ENCODE data around the gene DPPA2.

The DPPA2 gene

DNA sequence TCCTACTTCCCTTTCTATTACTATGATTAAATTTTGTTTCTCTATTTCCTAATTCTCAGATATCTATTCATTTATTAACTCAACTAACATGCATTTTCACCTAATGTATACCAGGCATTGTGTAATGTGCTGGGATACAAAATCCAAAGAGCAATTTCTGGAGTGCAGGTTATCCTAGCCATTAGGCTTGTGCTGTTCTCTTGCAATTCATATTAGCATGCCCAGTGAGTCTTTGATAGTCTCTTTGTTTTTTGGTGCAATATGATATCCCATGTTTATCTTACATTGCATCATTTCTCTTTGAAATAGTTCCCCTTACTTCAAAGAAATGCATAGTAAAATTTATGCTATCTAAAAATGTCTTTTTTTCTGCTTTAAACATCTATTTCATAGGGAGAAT lies 34.9 kb upstream of the DPPA2 start:
- no peak for DNase-seq
- Histone ChIP-seq H2BK12ac (ENCODE audit: low read length in 2 of 2) (no peak overlapping the region), H2AFZ (ENCODE audit: low read depth, low read length) (no peak overlapping the region)

DNA sequence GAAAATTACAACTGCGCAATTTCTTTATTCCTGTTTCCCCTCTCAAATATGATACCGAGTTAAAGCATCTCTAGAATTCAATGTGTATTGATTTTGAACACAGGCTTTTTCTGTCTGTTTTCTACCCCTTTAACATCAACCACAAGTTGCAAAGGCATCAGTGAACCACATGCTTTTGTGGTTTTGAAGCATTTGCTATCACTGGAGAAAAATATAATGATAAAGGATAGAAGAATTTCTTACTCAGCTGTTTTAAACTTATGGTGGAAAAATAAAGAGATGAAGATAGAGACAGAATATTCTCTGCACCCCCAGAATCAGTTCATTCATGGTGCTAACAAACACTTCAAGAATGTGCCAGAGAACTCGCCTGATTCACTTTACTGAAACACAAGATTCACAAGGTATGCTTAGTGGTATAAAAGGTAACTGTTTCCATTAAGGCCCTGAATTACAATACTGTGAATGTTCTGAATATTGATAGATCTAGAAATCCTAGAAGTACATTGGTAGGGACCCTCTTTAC lies 30.5 kb upstream of the DPPA2 start:
- no peak overlapping the region for H3K18ac ChIP-seq (ENCODE audit: low read depth in 1 of 2, low read length in 2 of 2)
- H3K79me1 ChIP-seq (replicated peaks; ENCODE audit: low read length, poor library complexity, severe bottlenecking): no peaks in the 10 kb centered on the region
- H3K4me2 ChIP-seq (ENCODE audit: low read length, poor library complexity, severe bottlenecking): no peak overlapping the region
- peak overlapping the region; percentile 78 for H3K27ac ChIP-seq (ENCODE audit: low read length, poor library complexity, severe bottlenecking)
- no peak overlapping the region for H3K4me3 ChIP-seq (ENCODE audit: insufficient read depth in 1 of 2, low read depth in 1 of 2, low read length in 2 of 2)
- H3K9ac ChIP-seq (ENCODE audit: low read length): no peak overlapping the region
- H4K91ac ChIP-seq (ENCODE audit: low read length): no peak overlapping the region
- no CpG with 5 or more reads among the region's 3 CpGs for WGBS
- H2AFZ ChIP-seq (ENCODE audit: low read depth, low read length): no peak overlapping the region
- no peak overlapping the region for H2BK15ac ChIP-seq (ENCODE audit: low read depth, poor library complexity, severe bottlenecking)
- no peak overlapping the region for H3K14ac ChIP-seq (ENCODE audit: low read length in 2 of 2)
- H3K36me3 ChIP-seq (ENCODE audit: control insufficient read depth in 1 of 2, insufficient read depth in 2 of 2, low read depth in 1 of 2, low read length in 2 of 2): no peaks in the 10 kb centered on the region
- no peak overlapping the region for H3K23ac ChIP-seq (ENCODE audit: low read length in 2 of 2)
- no peaks in the 10 kb centered on the region for H3K9me3 ChIP-seq (ENCODE audit: control insufficient read depth, low read length)
- no peak overlapping the region for H2BK120ac ChIP-seq (ENCODE audit: low read depth, low read length)
- no peak for DNase-seq
- no peak overlapping the region for H2BK12ac ChIP-seq (ENCODE audit: low read length in 2 of 2)
- no peaks in the 10 kb centered on the region for H3K27me3 ChIP-seq (ENCODE audit: control insufficient read depth in 1 of 2, insufficient read depth in 1 of 2, low read length in 2 of 2)
- no peak overlapping the region for H2BK5ac ChIP-seq (ENCODE audit: low read depth, low read length, poor library complexity, severe bottlenecking)
- no peak overlapping the region for H3K4ac ChIP-seq (ENCODE audit: low read depth in 1 of 2, low read length in 2 of 2)
- H2AK5ac ChIP-seq (ENCODE audit: low read length, severe bottlenecking): no peak overlapping the region
- peaks cover 5% of the 10 kb centered on the region for H3K4me1 ChIP-seq (ENCODE audit: control insufficient read depth, insufficient read depth, low read depth, low read length)
- no peak overlapping the region for H4K8ac ChIP-seq (ENCODE audit: low read length)

More for the DNA sequence above, 34.9 kb upstream of the DPPA2 start:
- Histone ChIP-seq H3K4ac (ENCODE audit: low read depth in 1 of 2, low read length in 2 of 2) (no peak overlapping the region), H3K27me3 (ENCODE audit: control insufficient read depth in 1 of 2, insufficient read depth in 1 of 2, low read length in 2 of 2) (no peaks in the 10 kb centered on the region), H3K4me1 (ENCODE audit: control insufficient read depth, insufficient read depth, low read depth, low read length) (peaks cover 3% of the 10 kb centered on the region), H3K4me2 (ENCODE audit: low read length, poor library complexity, severe bottlenecking) (no peak overlapping the region), H2BK120ac (ENCODE audit: low read depth, low read length) (no peak overlapping the region), H3K9me3 (ENCODE audit: control insufficient read depth, low read length) (no peaks in the 10 kb centered on the region), H4K91ac (ENCODE audit: low read length) (no peak overlapping the region), H3K23ac (ENCODE audit: low read length in 2 of 2) (no peak overlapping the region), H3K9ac (ENCODE audit: low read length) (no peak overlapping the region), H2BK5ac (ENCODE audit: low read depth, low read length, poor library complexity, severe bottlenecking) (no peak overlapping the region), H3K14ac (ENCODE audit: low read length in 2 of 2) (no peak overlapping the region), H3K27ac (ENCODE audit: low read length, poor library complexity, severe bottlenecking) (no peak overlapping the region), H2AK5ac (ENCODE audit: low read length, severe bottlenecking) (no peak overlapping the region), H4K8ac (ENCODE audit: low read length) (no peak overlapping the region), H3K18ac (ENCODE audit: low read depth in 1 of 2, low read length in 2 of 2) (no peak overlapping the region), H3K79me1 (replicated peaks; ENCODE audit: low read length, poor library complexity, severe bottlenecking) (no peaks in the 10 kb centered on the region), H2BK15ac (ENCODE audit: low read depth, poor library complexity, severe bottlenecking) (no peak overlapping the region), H3K4me3 (ENCODE audit: insufficient read depth in 1 of 2, low read depth in 1 of 2, low read length in 2 of 2) (no peak overlapping the region), H3K36me3 (ENCODE audit: control insufficient read depth in 1 of 2, insufficient read depth in 2 of 2, low read depth in 1 of 2, low read length in 2 of 2) (no peaks in the 10 kb centered on the region)

DNA sequence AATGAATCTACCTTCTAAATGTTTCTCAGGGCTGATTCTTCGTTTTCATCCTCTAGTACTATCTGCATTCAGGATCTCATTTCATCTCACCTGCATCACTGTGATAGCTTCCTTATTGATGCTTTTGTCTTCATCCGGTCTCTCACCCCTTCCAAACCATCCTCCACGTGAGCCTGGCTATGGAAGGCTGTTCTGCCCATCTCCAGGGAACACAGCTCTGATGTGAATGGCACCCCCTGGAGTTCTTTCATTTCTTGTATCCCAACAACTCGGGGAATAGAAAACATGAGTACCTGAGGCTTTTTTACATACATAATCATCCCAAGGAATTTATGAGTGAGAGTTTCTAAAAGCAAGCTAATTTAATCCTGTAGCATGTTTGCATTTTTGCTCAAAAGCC lies 29.8 kb upstream of the DPPA2 start:
- Histone ChIP-seq H2AK5ac (ENCODE audit: low read length, severe bottlenecking) (no peak overlapping the region), H2BK12ac (ENCODE audit: low read length in 2 of 2) (no peak overlapping the region), H4K91ac (ENCODE audit: low read length) (no peak overlapping the region), H2BK120ac (ENCODE audit: low read depth, low read length) (no peak overlapping the region), H3K79me1 (replicated peaks; ENCODE audit: low read length, poor library complexity, severe bottlenecking) (no peaks in the 10 kb centered on the region), H3K9ac (ENCODE audit: low read length) (no peak overlapping the region), H2BK5ac (ENCODE audit: low read depth, low read length, poor library complexity, severe bottlenecking) (no peak overlapping the region), H3K14ac (ENCODE audit: low read length in 2 of 2) (no peak overlapping the region), H3K4me1 (ENCODE audit: control insufficient read depth, insufficient read depth, low read depth, low read length) (peaks cover 5% of the 10 kb centered on the region), H4K8ac (ENCODE audit: low read length) (no peak overlapping the region), H3K27ac (ENCODE audit: low read length, poor library complexity, severe bottlenecking) (peak overlapping the region; percentile 52), H3K18ac (ENCODE audit: low read depth in 1 of 2, low read length in 2 of 2) (no peak overlapping the region), H3K23ac (ENCODE audit: low read length in 2 of 2) (no peak overlapping the region), H3K27me3 (ENCODE audit: control insufficient read depth in 1 of 2, insufficient read depth in 1 of 2, low read length in 2 of 2) (no peaks in the 10 kb centered on the region), H3K9me3 (ENCODE audit: control insufficient read depth, low read length) (no peaks in the 10 kb centered on the region), H3K4me2 (ENCODE audit: low read length, poor library complexity, severe bottlenecking) (no peak overlapping the region), H3K4ac (ENCODE audit: low read depth in 1 of 2, low read length in 2 of 2) (no peak overlapping the region), H2BK15ac (ENCODE audit: low read depth, poor library complexity, severe bottlenecking) (no peak overlapping the region), H2AFZ (ENCODE audit: low read depth, low read length) (no peak overlapping the region), H3K36me3 (ENCODE audit: control insufficient read depth in 1 of 2, insufficient read depth in 2 of 2, low read depth in 1 of 2, low read length in 2 of 2) (no peaks in the 10 kb centered on the region), H3K4me3 (ENCODE audit: insufficient read depth in 1 of 2, low read depth in 1 of 2, low read length in 2 of 2) (no peak overlapping the region)
- 75% methylated on average over 3 of the region's 4 CpGs for WGBS
- no peak for DNase-seq

DNA sequence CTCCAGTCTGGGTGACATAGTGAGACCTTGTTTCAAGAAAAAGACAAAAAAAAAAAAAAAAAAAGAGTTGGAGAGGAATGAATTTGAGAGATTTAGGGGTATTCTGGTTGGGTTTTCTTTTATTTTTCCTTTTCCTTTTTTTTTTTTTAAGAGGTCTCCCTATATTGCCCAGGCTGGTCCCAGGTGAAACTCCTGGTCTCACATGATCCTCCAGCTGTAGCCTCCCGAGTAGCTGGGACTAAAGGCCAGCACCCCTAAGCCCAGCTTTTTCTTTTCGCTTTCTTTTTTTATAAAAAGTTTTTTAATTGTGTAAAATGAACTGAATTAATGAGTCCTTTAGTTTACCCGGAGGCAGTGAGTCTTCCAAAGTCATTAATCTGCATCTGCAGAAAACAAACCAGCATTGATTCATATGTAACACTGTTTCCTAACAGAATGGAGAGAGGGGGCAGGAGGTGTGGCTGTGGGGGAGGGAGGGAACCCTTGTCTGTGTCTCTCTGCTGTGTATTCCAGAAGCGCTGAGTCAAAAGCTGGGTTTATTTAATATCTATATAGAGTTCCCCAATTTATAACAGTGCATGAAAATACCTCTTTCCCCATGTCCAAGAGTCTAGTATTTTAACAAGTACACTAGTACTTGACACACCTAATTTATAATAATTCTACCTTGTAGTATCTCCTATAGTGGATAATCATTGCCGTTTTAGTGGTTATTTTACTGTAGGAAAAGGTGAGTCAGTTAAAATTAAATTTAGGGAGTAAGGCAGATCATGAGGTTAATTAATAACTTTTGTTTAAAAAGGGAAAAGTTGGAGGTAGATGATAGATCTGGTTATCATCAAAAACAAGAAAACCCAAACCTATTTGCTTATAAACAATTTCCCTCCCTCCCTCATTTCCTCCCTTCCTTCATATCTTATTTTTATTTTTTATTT lies 23.7 kb upstream of the DPPA2 start:
- Histone ChIP-seq H3K4me3 (ENCODE audit: insufficient read depth in 1 of 2, low read depth in 1 of 2, low read length in 2 of 2) (no peak overlapping the region), H3K14ac (ENCODE audit: low read length in 2 of 2) (no peak overlapping the region), H3K27ac (ENCODE audit: low read length, poor library complexity, severe bottlenecking) (no peak overlapping the region), H2BK5ac (ENCODE audit: low read depth, low read length, poor library complexity, severe bottlenecking) (no peak overlapping the region), H2BK12ac (ENCODE audit: low read length in 2 of 2) (no peak overlapping the region), H3K23ac (ENCODE audit: low read length in 2 of 2) (no peak overlapping the region), H3K4me2 (ENCODE audit: low read length, poor library complexity, severe bottlenecking) (no peak overlapping the region), H2AFZ (ENCODE audit: low read depth, low read length) (no peak overlapping the region), H2BK120ac (ENCODE audit: low read depth, low read length) (no peak overlapping the region), H2BK15ac (ENCODE audit: low read depth, poor library complexity, severe bottlenecking) (no peak overlapping the region), H2AK5ac (ENCODE audit: low read length, severe bottlenecking) (no peak overlapping the region), H3K4me1 (ENCODE audit: control insufficient read depth, insufficient read depth, low read depth, low read length) (peaks cover 7% of the 10 kb centered on the region), H4K8ac (ENCODE audit: low read length) (no peak overlapping the region), H3K36me3 (ENCODE audit: control insufficient read depth in 1 of 2, insufficient read depth in 2 of 2, low read depth in 1 of 2, low read length in 2 of 2) (no peaks in the 10 kb centered on the region), H4K91ac (ENCODE audit: low read length) (no peak overlapping the region), H3K9ac (ENCODE audit: low read length) (no peak overlapping the region), H3K27me3 (ENCODE audit: control insufficient read depth in 1 of 2, insufficient read depth in 1 of 2, low read length in 2 of 2) (no peaks in the 10 kb centered on the region), H3K79me1 (replicated peaks; ENCODE audit: low read length, poor library complexity, severe bottlenecking) (no peaks in the 10 kb centered on the region), H3K9me3 (ENCODE audit: control insufficient read depth, low read length) (no peaks in the 10 kb centered on the region), H3K18ac (ENCODE audit: low read depth in 1 of 2, low read length in 2 of 2) (no peak overlapping the region), H3K4ac (ENCODE audit: low read depth in 1 of 2, low read length in 2 of 2) (no peak overlapping the region)
- DNase-seq: no peak
- 100% methylated on average over 1 of the region's 5 CpGs for WGBS

All from mesenchymal stem cell (in vitro differentiated cells and primary cell).